ENCODE results near the gene HYAL2. TPM values are rescaled to one million over a fixed set of nuclear protein-coding genes. Genes with fewer than 3 reads are reported as not detected.

Gene HYAL2
- total and polyA plus RNA-seq, 10 of the 15 experiments (the other 5 are each of a cell fraction or from before 2014, with no cell fraction given) = 0.06 to 21.8 (median 12.7) TPM

GRCh38 chr3:50317300-50317699, 5.2 kb downstream of the HYAL2 start:
- BruUV-seq (replicated peaks) = no TSS peak
- no peak overlapping the region for H3K4me3 ChIP-seq
- H3K27me3 ChIP-seq (replicated peaks in 1 of 2; ENCODE audit: control insufficient read depth in 2 of 2, insufficient read depth in 2 of 2, low read length in 1 of 2) = no peaks in the 10 kb centered on the region
- no peak overlapping the region for H3K9ac ChIP-seq (ENCODE audit: control insufficient read depth, insufficient read depth, low read length)
- peaks cover 22% of the 10 kb centered on the region for H3K4me1 ChIP-seq (ENCODE audit: control insufficient read depth, insufficient read depth, low read length)
- no peak for ATAC-seq
- in situ Hi-C loops (cut with MboI) = no loop called here
- H2AFZ ChIP-seq (ENCODE audit: control insufficient read depth, low read depth, low read length) = no peak overlapping the region
- WGBS (ENCODE audit: insufficient coverage, insufficient replicate concordance, low lambda C conversion rate, missing lambda C conversion rate) = 58% methylated on average over 6 of the region's 6 CpGs
- DNase-seq (ENCODE audit: low read depth, low spot score) = no peak
- CTCF ChIA-PET = interaction anchor here (0.5 to 1.5 kb wide), 2 partner anchors 11 to 70 kb away, joined by 3 to 4 read pairs; partner anchors contain the start of gene TUSC2
- no peak overlapping the region for H3K4me2 ChIP-seq (ENCODE audit: control insufficient read depth, insufficient read depth)
- H3K27ac ChIP-seq (ENCODE audit: control insufficient read depth, insufficient read depth) = no peak overlapping the region
- SMC1A ChIA-PET (ENCODE audit: uncharacterized antibody, unreplicated experiment) = interaction anchor here (0.7 to 1.3 kb wide), 3 partner anchors 18 to 44 kb away, joined by 3 to 4 read pairs (median 3); no protein-coding TSS in a partner anchor
- no peaks in the 10 kb centered on the region for H4K20me1 ChIP-seq (ENCODE audit: control insufficient read depth, insufficient read depth)
- H3K36me3 ChIP-seq (ENCODE audit: control insufficient read depth in 2 of 2, insufficient read depth in 2 of 2, low read length in 1 of 2) = peaks cover 0 to 2% of the 10 kb centered on the region in 2 experiments; a peak in 1 of 4 replicates
- TF ChIP-seq POLR2A (IDR thresholded peaks at IDR 0.05; ENCODE audit: low read depth, low read length) (no peak), GATAD2B (conservative IDR thresholded peaks at IDR 0.05; ENCODE audit: low read depth) (no peak), GABPA (IDR thresholded peaks at IDR 0.05; ENCODE audit: low read depth) (no peak), EP300 (IDR thresholded peaks at IDR 0.05; ENCODE audit: borderline replicate concordance in 1 of 2, control insufficient read depth in 1 of 2, low read depth in 2 of 2, low read length in 2 of 2) (no peak), ZNF274 (IDR thresholded peaks at IDR 0.05; ENCODE audit: insufficient read depth, insufficient read length) (no peak), ZNF24 (IDR thresholded peaks at IDR 0.05) (no peak), CUX1 (IDR thresholded peaks at IDR 0.05; ENCODE audit: insufficient replicate concordance, low read depth, low read length) (no peak), CBX5 (IDR thresholded peaks at IDR 0.05; ENCODE audit: low read depth) (no peak), MEF2A (IDR thresholded peaks at IDR 0.05; ENCODE audit: insufficient read depth, low read depth, low read length) (no peak), ATF3 (IDR thresholded peaks at IDR 0.05; ENCODE audit: borderline replicate concordance, extremely low read depth, low read depth, low read length) (no peak), MTA3 (IDR thresholded peaks at IDR 0.05; ENCODE audit: borderline replicate concordance, low read length) (no peak), ZBTB11 (CRISPR knock-in tag; IDR thresholded peaks at IDR 0.05) (no peak)
- no peaks in the 10 kb centered on the region for H3K9me3 ChIP-seq (replicated peaks; ENCODE audit: control insufficient read depth, insufficient read depth, low read length)
- intact Hi-C loops (cut with micrococcal nuclease; ENCODE audit: unreplicated experiment) = no loop called here
- POLR2A ChIA-PET = interaction anchor here (0.6 to 1.6 kb wide), 3 partner anchors 18 to 322 kb away, joined by 3 to 7 read pairs (median 4); partner anchors contain the start of genes HYAL3 and NAA80
- no peak for FAIRE-seq
- RAD21 ChIA-PET (ENCODE audit: unreplicated experiment) = interaction anchor here (0.9 kb wide), 1 partner anchor 18 kb away, joined by 3 read pairs; the partner anchor contains the start of genes HYAL3 and NAA80
- peaks cover 5% of the 10 kb centered on the region for H3K79me2 ChIP-seq (ENCODE audit: control insufficient read depth, insufficient read depth, low read length)
